ENCODE measurements around the gene KRTAP10-2.

GRCh38 chr21:44519346-44520325 is 31.7 kb downstream of the KRTAP10-2 start:
- TF ChIP-seq CTCF (IDR thresholded peaks at IDR 0.05) = no peak
- no peak for TF ChIP-seq POLR2A (IDR thresholded peaks at IDR 0.05)

Data from Peyer's patch (tissue), 4 donors.